ACHN (cell line): ENCODE results near the gene FNDC3B.

ENCODE experiments used
- DNase-seq: peaks from one replicate; pipeline ENCODE4 v3.0.0-alpha.2; 2015
- in situ Hi-C: cut with HindIII; loops from 2 replicates; pipeline ENCODE4 v1.10.0; 2017; ENCODE audit warnings: low sequenced_read_pairs, low pct_ligation_motif_present, low pct_unique_long_range_greater_than_20kb

FNDC3B gene

GRCh38 chr3:172046268-172046915 is 7.0 kb downstream of the FNDC3B start:
- no peak for DNase-seq
- in situ Hi-C loops, result no loop called here

GRCh38 chr3:172047567-172048115 is 8.3 kb downstream of the FNDC3B start:
- DNase-seq, result no peak
- in situ Hi-C loops, result no loop called here

GRCh38 chr3:172048599-172048998 is 9.2 kb downstream of the FNDC3B start:
- DNase-seq, result no peak
- in situ Hi-C loops, result no loop called here

- in situ Hi-C loops, result no loop called here
- DNase-seq, result no peak
These were observed 12.1 kb downstream of the FNDC3B start for GRCh38 chr3:172051310-172051956.

GRCh38 chr3:172051957-172052354 is 12.6 kb downstream of the FNDC3B start:
- in situ Hi-C loops, result no loop called here
- DNase-seq, result no peak

- DNase-seq, result no peak
- in situ Hi-C loops, result no loop called here
These were observed 13.0 kb downstream of the FNDC3B start for GRCh38 chr3:172052405-172052804.

- in situ Hi-C loops, result no loop called here
- DNase-seq, result no peak
These were observed 14.9 kb downstream of the FNDC3B start for GRCh38 chr3:172054115-172054764.

- no peak for DNase-seq
- in situ Hi-C loops, result no loop called here
These were observed 17.0 kb downstream of the FNDC3B start for GRCh38 chr3:172056416-172056815.

GRCh38 chr3:172057059-172057458 is 17.7 kb downstream of the FNDC3B start:
- in situ Hi-C loops, result no loop called here
- no peak for DNase-seq

GRCh38 chr3:172057624-172058327 is 18.4 kb downstream of the FNDC3B start:
- DNase-seq, result no peak
- in situ Hi-C loops, result no loop called here

GRCh38 chr3:172059532-172059931 is 20.2 kb downstream of the FNDC3B start:
- DNase-seq, result no peak

GRCh38 chr3:172060234-172060633 is 20.9 kb downstream of the FNDC3B start:
- in situ Hi-C loops, result no loop called here
- no peak for DNase-seq

More at GRCh38 chr3:172059532-172059931, 20.2 kb downstream of the FNDC3B start:
- in situ Hi-C loops, result no loop called here

GRCh38 chr3:172061724-172062184 is 22.4 kb downstream of the FNDC3B start:
- DNase-seq, result no peak
- in situ Hi-C loops, result no loop called here

GRCh38 chr3:172062761-172063160 is 23.4 kb downstream of the FNDC3B start:
- no peak for DNase-seq
- in situ Hi-C loops, result no loop called here

GRCh38 chr3:172063456-172064432 is 24.4 kb downstream of the FNDC3B start:
- no peak for DNase-seq
- in situ Hi-C loops, result no loop called here

GRCh38 chr3:172065527-172065926 is 26.1 kb downstream of the FNDC3B start:
- DNase-seq, result no peak
- in situ Hi-C loops, result no loop called here

GRCh38 chr3:172065967-172066762 is 26.8 kb downstream of the FNDC3B start:
- DNase-seq, result peak; percentile 82
- in situ Hi-C loops, result no loop called here
